ENCODE results near the gene MTMR4.
A peak's percentile ranks its signal among the peaks of the same experiment; 100 is the strongest.

The MTMR4 gene

GRCh38 chr17:58447039-58447975 is 67.1 kb downstream of the MTMR4 start:
- in situ Hi-C loops (cut with MboI; ENCODE audit: low pct_unique_long_range_greater_than_20kb, low sequenced_read_pairs) = no loop called here
- peak; percentile 88 for DNase-seq

DNA sequence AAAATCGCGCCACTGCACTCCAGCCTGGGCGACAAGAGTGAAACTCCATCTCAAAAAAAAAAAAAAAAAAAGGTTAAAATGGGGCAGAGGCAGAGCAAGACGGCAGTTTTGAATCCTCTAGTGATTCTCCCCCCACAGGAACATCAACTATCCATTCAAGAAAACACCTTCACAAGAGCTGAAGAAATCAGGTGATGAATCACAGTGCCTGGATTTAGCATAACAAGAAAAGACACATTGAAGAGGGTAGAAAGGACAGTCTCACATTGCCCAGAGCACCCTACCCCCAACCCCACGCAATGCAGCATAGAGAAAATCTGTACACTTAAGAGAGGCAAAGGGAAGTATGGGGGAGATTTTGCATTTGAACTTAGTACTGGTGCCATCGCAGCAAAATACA is 68.4 kb downstream of the MTMR4 start:
- in situ Hi-C loops (cut with MboI; ENCODE audit: low pct_unique_long_range_greater_than_20kb, low sequenced_read_pairs) = no loop called here
- no peak for DNase-seq

Measured in KBM-7 (cell line).